ENCODE results near the gene RAB11FIP3.
"Not testable (repeated sequence)": the region's sequence is repeated elsewhere in the genome, so short reads cannot be mapped to it uniquely, and the experiment has no call there.

RAB11FIP3 gene

DNA sequence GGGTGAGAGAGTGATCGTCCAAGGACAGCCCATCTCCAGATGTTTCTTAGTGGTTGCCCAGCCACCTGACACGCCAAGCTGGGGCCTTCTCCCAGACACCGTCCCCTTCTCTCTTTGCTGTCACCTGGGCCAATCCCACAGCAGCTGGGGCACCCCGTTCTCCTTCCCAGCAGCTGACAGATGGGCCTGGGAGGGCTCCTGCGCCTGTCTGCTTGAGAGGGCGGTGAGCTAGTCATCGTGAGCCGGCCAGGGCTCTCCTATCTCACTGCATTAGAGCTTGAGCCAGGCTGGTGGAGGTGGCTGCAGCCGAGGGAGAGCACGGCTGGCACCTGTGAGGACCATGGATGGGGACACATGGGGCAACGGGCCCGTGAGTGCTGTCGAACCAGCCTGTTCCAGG lies 41.2 kb downstream of the RAB11FIP3 start:
- DNase-seq (ENCODE audit: low read depth in 1 of 2, low spot score in 1 of 2) = no peak

DNA sequence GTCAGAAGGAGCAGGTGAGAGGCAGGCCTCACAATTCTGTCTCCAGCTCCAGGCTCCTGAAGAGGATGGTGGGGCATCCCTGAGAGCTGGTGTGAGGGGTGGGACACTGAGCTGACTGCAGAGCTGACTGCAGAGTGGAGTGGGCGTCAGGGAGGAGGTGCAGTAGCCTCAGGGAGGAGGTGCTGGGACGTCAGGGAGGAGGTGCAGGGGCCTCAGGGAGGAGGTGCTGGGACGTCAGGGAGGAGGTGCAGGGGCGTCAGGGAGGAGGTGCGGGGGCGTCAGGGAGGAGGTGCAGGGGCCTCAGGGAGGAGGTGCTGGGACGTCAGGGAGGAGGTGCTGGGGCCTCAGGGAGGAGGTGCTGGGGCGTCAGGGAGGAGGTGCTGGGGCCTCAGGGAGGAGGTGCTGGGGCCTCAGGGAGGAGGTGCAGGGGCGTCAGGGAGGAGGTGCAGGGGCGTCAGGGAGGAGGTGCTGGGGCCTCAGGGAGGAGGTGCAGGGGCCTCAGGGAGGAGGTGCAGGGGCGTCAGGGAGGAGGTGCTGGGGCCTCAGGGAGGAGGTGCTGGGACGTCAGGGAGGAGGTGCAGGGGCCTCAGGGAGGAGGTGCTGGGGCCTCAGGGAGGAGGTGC lies 41.9 kb downstream of the RAB11FIP3 start:
- DNase-seq (ENCODE audit: low read depth in 1 of 2, low spot score in 1 of 2) = not testable (repeated sequence)

DNA sequence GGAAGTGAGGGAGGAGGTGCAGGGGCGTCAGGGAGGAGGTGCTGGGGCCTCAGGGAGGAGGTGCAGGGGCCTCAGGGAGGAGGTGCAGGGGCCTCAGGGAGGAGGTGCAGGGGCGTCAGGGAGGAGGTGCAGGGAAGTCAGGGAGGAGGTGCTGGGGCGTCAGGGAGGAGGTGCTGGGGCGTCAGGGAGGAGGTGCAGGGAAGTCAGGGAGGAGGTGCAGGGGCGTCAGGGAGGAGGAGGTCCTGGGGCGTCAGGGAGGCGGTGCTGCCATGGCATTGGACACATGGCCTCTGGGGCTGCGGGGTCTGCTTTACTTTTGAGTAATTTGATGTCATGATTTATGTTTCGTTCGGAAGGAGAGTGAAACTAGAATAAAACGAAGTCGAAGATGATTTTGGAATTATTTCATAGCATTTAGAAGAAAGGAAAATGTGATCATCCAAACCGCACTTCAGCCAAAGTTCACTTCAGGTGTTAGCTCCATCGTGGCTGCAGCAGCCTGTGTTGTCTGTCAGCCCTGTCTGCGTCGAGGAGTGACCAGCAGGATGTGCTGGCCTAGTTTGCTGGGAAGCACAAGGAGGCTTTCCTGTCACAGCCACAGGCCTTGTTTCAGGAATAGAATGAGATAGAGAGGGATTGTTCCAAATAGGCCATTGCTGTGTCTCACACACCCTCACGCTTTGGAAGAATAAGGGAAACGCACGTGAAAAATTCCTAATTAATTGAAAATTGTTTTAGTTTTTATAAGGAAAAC lies 42.8 kb downstream of the RAB11FIP3 start:
- DNase-seq (ENCODE audit: low read depth in 1 of 2, low spot score in 1 of 2) = no peak

DNA sequence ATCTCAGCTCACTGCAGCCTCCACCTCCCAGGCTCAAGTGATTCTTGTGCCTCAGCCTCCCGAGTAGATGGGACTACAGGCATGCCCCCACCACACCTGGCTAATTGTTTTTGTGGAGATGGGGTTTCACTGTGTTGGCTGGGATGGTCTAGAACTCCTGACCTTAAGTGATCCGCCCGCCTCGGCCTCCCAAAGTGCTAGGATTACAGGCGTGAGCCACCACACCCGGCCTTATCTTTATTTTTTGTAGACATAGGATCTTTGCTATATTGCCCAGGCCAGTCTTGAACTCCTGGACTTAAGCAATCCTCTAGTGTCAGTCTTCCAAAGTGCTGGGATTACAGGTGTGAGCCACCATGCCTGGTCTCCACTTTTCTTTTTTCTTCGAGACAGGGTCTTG lies 44.0 kb downstream of the RAB11FIP3 start:
- DNase-seq (ENCODE audit: low read depth in 1 of 2, low spot score in 1 of 2) = not testable (repeated sequence)

- no peak for DNase-seq (ENCODE audit: low read depth in 1 of 2, low spot score in 1 of 2)
Observed at GRCh38 chr16:470418-470817, 45.0 kb downstream of the RAB11FIP3 start.

DNA sequence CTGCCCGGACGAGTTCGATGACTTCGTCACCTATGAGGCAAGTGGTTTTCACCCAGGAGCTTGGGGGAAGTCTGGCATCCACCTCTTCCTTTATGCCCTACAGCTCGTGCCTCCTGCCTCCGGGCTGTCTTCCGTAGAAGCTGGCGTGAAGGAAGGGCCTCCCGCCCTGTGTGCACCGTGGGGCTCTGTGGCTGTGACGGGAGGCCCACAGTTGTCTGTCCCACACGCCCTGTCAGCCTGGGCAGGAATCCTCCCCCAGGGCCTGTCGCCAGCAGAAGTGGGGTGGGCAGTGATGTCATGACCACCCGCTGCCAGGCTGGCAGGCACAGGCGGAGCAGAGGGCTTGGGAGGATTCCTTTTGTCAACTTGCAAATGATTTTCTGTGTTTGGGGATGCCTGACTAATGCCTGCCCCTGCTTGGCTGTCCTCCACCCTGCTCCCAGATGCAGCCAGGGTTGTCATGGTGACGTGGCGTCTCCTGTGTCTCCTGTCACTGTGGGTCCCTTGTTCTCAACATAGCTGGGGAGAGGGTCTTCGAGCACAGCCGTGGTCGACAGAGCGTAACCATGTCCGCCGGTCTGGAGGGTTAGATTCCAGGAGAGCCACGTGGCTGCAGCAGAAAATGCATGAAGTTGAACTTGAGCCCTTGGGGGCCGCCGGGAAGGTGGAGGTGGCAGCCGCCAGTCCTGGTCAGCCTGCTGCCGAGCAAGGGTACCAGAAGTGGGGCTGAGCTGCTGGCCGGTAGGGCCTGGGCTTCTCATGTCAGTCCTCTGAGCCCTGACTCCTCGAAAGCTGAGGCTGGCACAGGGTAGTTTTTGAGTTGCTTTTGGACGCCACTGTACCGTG lies 46.1 kb downstream of the RAB11FIP3 start:
- no peak for DNase-seq (ENCODE audit: low read depth in 1 of 2, low spot score in 1 of 2)

- no peak for DNase-seq (ENCODE audit: low read depth in 1 of 2, low spot score in 1 of 2)
Observed at GRCh38 chr16:472199-472504, 46.7 kb downstream of the RAB11FIP3 start.

DNA sequence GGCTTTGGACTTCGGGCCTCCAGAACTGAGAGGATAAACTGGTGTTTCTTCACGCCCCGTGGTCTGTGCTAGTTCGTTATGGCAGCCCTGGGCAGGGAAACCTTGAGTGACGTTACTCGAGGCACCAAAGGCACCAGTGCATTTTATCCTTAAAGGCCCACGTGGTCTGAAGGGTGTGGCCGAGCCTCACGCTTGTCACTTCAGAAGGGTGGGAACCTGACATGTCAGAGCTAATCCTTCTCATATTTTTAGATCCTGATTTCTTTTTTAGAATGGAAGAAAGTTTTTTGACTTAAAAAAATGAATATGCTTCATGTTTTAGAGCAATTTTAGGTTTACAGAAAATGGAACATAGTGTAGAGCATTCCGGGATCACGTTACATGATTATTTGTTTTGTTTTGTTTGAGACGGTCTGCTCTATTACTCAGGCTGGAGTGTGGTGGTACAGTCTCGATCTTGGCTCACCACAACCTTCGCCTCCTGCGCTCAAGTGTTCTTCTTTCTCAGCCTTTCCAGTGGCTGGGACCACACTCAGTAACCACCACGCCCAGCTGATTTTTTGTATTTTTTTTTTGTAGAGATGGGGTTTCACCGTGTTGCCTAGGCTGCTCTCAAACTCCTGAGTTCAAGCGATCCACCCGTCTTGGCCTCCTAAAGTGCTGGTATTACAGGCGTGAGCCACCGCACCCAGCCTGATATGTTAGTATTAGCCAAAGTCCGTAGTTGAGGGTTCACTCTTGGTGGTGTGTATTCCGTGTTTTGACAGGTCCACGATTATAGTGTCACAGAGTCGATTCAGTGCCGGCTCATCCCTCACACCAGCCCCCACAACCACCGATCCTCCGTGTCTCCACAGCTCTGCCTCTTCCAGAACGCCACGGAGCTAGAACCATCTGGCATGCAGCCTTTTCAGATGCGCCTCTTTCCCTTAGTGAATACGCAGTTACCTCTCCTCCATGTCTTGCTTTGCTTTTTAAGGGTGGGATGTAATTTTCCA lies 47.9 kb downstream of the RAB11FIP3 start:
- DNase-seq (ENCODE audit: low read depth in 1 of 2, low spot score in 1 of 2) = no peak

GRCh38 chr16:474420-475122 lies 49.1 kb downstream of the RAB11FIP3 start:
- no peak for DNase-seq (ENCODE audit: low read depth in 1 of 2, low spot score in 1 of 2)

DNA sequence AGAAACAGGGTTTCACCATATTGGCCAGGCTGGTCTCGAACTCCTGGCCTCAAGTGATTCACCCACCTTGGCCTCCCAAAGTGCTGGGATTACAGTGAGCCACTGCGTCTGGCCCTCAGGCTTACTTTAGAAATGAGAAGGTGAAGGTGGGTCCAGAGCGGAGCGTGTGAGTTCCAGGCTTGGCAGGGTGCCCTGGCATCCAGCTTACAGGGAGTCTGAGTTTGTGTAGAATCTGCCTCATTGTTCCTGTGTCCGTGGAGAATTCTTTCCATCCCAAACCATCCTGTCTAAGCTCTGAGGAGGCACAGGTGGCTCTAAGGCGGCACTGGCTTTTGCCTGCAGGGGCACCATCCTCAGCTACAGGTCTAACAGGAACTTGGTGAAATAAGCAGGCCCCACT lies 50.6 kb downstream of the RAB11FIP3 start:
- no peak for DNase-seq (ENCODE audit: low read depth in 1 of 2, low spot score in 1 of 2)

DNA sequence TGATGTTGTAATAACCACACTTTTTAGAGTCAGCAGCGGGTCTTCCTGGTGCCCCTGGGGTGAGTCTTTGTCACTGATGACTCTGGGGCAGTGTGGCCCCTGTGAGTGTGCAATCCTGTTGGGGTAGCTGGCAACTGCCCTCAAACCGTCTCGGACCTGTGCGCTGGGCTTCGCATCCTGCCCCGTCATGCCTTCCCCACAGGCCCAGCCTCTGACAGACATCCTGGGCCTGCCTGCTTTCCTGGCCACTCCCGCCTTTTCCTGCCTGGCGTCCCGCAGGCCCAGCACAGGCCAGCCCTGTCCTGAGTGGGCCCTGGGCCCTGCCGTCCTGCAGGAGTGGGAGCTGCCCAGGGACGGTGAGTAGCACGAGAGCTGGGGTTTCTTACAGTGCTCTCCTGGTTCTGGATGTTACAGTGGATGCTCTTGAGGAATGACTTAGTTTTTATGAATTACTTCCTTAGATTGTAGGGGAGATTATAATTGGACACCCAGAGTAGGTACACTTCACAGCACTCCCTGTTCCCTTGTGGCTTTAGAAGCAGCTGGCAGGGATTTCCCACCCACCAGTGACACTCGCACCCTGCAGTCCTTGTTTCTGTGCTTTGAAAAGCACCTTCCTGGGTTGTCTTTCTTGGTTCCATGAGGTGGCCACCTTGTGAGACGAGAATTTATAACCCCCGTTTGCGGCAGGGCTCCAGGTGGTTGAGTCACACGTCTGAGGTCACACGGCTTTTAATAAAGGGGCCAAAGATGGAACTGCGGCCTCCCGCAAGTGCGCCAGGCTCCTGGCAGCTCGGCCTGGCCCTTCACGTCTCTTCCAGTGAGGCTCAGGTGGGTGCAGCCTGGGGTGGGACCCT lies 52.1 kb downstream of the RAB11FIP3 start:
- DNase-seq (ENCODE audit: low read depth in 1 of 2, low spot score in 1 of 2) = no peak

DNA sequence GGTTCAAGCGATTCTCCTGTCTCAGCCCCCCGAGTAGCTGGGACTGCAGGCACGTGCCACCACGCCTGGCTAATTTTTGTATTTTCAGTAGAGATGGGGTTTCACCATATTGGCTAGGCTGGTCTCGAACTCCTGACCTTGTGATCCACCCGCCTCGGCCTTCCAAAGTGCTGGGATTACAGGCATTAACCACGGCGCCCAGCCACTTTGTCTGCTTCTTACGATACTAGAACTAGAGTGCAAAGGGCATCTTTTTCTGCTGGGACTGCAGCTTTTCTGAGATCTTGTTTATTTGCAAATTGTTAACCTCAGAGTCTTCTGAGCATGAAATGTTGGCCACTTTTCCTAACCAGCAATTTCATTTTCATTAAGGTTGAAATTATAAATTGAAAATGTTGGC lies 52.8 kb downstream of the RAB11FIP3 start:
- not testable (repeated sequence) for DNase-seq (ENCODE audit: low read depth in 1 of 2, low spot score in 1 of 2)

- DNase-seq (ENCODE audit: low read depth in 1 of 2, low spot score in 1 of 2) = no peak
Observed at GRCh38 chr16:482468-483185, 57.2 kb downstream of the RAB11FIP3 start.

DNA sequence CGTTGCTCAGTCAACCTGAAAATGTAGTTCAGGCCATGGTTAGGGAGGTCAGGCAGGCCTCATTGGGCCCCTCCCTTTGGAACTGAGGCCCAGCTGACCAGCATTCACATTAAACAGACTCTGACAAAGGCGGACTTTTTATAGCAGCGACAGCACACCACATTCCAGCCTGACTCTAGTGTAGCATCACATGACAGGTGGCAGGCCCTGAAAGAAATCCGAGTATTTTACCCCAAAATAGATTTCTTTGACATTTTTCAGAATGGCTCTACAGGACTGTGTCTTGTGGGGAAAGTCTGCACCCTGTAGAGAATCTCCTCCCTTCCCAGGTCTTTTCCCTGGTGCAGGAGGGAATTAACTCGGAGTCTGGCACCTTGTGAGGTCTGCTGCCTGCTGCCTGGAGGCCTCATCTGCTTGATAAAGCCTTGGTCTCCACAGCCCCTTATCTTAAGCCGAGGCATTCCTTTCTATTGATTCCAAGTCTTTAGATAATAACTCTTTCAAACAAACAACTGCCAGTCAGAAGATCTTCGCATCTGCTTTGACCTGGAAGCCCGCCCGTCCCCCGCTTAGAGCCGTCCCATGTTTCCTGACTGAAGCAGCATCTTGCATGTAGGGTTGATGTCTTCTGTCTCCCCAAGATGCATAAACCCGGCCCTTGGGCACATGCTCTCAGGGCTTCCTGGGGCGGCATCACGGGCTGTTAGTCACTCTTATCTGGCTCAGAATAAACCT lies 58.1 kb downstream of the RAB11FIP3 start:
- DNase-seq (ENCODE audit: low read depth in 1 of 2, low spot score in 1 of 2) = no peak

DNA sequence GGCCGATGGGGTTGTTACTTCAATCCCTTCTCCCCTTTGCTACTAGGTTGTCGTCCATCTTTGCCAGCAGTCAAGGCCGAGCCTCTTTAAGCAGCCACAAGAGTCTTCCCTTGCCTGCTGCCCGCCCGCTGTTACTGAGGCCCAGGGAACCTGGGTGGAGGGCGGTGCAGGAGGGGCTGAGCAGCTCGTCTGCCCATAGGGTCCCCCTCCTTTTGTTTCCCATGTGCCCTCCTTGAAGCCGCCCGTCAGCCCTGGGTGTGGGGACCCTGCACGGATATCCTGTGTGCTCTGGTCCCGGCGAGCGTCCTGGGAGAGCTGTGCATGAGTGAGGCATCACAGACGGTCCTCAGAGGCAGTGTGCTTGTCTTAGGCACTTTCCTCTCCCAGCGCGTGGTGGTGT lies 64.2 kb downstream of the RAB11FIP3 start:
- no peak for DNase-seq (ENCODE audit: low read depth in 1 of 2, low spot score in 1 of 2)

GRCh38 chr16:490768-491167 lies 65.3 kb downstream of the RAB11FIP3 start:
- no peak for DNase-seq (ENCODE audit: low read depth in 1 of 2, low spot score in 1 of 2)

DNA sequence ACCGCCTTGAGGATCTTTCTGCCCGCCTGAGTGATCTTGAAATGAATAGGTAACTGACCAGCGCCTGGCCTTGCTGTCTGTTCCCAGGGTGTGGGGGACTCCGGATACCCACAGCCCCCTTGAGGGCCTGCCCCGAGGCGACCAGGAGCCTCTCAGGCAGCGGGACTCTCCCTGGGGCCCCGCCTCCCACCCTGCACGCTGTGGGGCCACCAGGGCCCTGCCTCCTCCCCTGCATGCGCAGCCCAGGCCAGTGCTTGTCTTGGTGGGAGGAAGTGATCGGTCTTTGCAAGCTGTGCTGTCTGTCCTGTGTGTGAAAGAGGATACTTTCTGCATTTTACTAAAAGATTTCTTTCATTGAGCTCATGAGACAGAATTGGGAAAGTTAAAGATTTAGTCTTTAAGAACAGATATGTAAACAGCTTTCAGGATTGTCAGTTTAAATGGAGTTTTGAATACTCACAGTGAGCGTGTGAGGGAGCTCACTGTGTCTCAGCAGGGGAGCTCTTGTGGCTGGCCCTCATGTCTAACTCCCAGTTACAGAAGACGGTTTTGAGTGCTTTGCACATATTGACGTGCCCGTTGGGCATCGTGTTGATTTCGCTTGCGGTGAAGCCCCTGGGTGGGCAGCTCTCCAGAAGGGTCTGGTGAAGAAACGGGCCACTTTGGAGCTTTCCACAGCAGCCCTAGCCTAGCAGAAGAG lies 65.9 kb downstream of the RAB11FIP3 start:
- DNase-seq (ENCODE audit: low read depth in 1 of 2, low spot score in 1 of 2) = no peak

Data from stimulated activated CD4-positive, alpha-beta T cell treated with anti-CD3 and anti-CD28 coated beads, Interleukin-15, amount 100 ng/mL, for 1 hour (primary cell).